T-helper 2 cell treated with Interferon-gamma antibody and Interleukin-4, amounts not matched to agents 5 μg/mL and 100 μg/mL, for 36 hours (primary cell): ENCODE results near the gene CAPZB.

Experiments
- DNase-seq: peaks from one replicate; pipeline ENCODE4 v3.0.0; 2021; ENCODE audit warnings: low spot score
- H3K27ac Mint-ChIP-seq: one replicate; pipeline ENCODE4 v1.8.0; 2021; ENCODE audit warnings: mild to moderate bottlenecking, mixed read lengths
- H3K27me3 Mint-ChIP-seq: one replicate; pipeline ENCODE4 v1.8.0; 2021; ENCODE audit warnings: low read depth, mixed read lengths
- H3K36me3 Mint-ChIP-seq: one replicate; pipeline ENCODE4 v1.8.0; 2021; ENCODE audit warnings: low read depth, mixed read lengths
- H3K4me1 Mint-ChIP-seq: one replicate; pipeline ENCODE4 v1.8.0; 2021; ENCODE audit warnings: low read depth, mixed read lengths
- H3K4me3 Mint-ChIP-seq: one replicate; pipeline ENCODE4 v1.8.0; 2022; ENCODE audit warnings: mild to moderate bottlenecking, moderate library complexity, mixed read lengths
- H3K9me3 Mint-ChIP-seq: one replicate; pipeline ENCODE4 v1.8.0; 2021; ENCODE audit warnings: mixed read lengths

The CAPZB gene

DNA sequence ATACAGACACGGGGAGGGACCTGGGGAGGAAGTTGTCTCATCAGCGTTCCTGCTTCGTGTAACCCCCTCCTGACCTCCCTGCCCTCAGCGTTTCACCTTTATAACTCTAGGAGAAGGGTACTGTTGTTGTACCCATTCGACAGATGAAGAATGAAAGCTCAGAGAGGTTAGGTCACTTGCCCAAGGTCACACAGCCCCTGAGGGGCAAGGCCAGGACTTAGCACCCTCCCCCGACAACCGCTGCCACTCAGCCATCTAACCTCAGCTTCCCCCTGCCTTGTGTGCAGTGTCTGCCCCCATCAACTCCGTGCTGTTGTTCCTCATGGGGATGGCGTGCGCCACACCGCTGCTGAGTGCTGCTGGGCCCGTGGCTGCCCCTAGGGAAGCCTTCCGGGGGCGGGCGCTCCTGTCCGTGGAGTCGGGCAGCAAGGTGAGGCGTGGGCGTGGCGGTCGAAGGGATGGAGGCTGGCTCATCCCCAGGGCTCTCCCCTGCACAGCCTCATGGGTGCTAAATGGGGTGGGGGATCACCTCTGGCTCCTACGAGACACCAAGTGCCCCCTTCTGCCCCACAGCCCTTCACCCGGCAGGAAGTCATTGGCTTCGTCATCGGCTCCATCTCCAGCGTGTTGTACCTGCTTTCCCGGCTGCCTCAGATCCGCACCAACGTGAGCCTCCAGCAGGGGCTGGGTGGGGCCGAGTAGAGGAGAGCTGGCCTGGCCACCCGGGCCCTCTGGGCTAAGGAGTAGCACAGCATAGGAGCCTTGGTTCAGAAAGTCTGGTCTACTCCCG lies 159.2 kb downstream of the CAPZB start:
- Mint-ChIP-seq H3K27ac (no peak overlapping the region), H3K27me3 (no peaks in the 10 kb centered on the region), H3K4me3 (no peak overlapping the region), H3K4me1 (no peaks in the 10 kb centered on the region), H3K36me3 (no peaks in the 10 kb centered on the region), H3K9me3 (no peaks in the 10 kb centered on the region)
- DNase-seq, result no peak

DNA sequence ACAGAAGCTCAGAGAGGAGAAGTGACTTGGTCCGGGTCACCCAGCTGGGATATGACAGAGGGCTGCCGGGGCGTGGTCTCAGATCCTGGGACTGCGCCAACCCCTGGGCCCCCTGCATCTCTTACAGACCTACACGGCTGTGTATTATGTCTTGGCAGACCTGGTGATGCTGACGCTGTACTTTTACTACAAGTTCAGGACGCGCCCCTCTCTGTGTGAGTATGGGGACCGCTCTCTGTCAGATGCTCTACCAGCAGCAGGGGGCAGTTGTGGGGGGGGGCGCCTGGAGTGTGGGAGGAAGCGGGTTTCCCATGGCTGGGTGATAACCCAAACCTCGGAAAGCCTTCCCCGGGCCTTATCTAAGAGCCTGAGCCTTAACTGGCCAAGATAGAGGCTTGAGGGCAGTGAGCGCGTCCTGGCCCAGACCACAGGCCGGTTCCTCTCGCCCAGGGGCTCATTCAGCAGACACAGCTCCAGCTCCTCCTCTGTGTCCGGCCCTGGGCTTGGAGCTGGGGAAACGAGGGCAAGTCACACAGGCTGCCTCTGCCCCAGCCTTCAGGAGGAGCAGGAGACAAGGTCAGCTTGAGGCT lies 159.9 kb downstream of the CAPZB start:
- Mint-ChIP-seq H3K9me3 (no peaks in the 10 kb centered on the region), H3K4me3 (no peak overlapping the region), H3K27me3 (no peaks in the 10 kb centered on the region), H3K4me1 (no peaks in the 10 kb centered on the region), H3K27ac (no peak overlapping the region), H3K36me3 (no peaks in the 10 kb centered on the region)
- DNase-seq, result no peak

- no peak overlapping the region for H3K27ac Mint-ChIP-seq
- H3K4me1 Mint-ChIP-seq, result no peaks in the 10 kb centered on the region
- no peak overlapping the region for H3K4me3 Mint-ChIP-seq
- H3K36me3 Mint-ChIP-seq, result no peaks in the 10 kb centered on the region
- no peaks in the 10 kb centered on the region for H3K27me3 Mint-ChIP-seq
- no peaks in the 10 kb centered on the region for H3K9me3 Mint-ChIP-seq
- no peak for DNase-seq
These were observed 160.7 kb downstream of the CAPZB start for GRCh38 chr1:19324665-19324990.

DNA sequence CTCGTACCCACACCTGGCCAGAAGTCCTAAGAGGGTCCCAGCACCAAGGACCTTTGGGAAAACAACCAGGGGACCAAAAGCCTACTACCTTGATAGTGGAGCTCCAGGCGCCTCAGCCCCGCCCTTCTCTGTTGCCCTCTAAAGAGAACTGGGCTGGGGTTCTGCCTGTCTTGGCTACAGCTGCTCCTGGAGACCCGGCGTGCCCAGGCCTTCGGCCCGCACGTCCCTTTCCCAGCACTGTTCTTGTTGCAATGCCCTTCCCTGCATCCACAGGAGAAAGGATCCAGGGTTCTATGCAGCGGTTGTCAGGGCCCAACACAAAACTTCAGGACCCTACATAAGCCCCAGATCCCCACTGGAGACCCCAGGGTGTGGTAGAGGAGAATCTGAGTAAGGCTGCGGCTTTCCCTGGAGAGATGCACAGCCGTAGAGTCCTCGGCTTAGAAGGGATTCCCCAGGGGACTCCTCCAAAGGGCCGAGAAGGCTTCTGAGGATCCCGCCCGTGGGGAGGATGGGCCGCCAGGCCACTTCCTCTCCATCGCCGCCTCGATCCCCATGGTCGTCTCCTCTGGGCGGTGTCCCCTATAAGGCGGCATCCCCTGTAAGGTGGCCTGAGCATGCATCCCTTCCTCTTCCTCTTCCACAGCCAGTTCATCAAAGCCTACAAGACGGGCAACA lies 161.2 kb downstream of the CAPZB start:
- no peak overlapping the region for H3K4me3 Mint-ChIP-seq
- H3K36me3 Mint-ChIP-seq, result no peaks in the 10 kb centered on the region
- H3K4me1 Mint-ChIP-seq, result no peaks in the 10 kb centered on the region
- no peaks in the 10 kb centered on the region for H3K27me3 Mint-ChIP-seq
- DNase-seq, result no peak
- no peaks in the 10 kb centered on the region for H3K9me3 Mint-ChIP-seq
- H3K27ac Mint-ChIP-seq, result no peak overlapping the region

DNA sequence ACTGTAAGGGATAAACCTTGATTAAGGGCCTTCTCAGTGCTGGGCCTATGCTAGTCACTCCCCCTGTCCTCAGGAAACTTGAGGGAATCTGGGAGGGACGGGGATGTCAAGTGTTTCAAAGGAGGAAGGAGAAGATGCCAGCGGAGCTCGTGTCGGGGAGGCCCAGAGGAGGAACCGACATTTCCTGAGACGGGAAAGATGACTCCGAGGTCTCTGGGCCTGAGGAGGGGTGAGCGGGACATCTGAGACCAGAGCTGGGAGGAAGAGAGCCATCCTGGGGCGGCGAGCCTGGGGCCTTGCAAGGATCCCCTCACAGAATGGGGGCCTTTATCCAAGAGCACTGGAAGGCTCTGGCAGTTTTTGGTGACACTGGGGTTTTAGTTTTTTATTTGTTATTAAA lies 162.9 kb downstream of the CAPZB start:
- Mint-ChIP-seq H3K9me3 (no peaks in the 10 kb centered on the region), H3K27ac (no peak overlapping the region), H3K4me1 (no peaks in the 10 kb centered on the region)

GRCh38 chr1:19321071-19321470 lies 164.3 kb downstream of the CAPZB start:
- Mint-ChIP-seq H3K4me3 (no peak overlapping the region), H3K4me1 (peaks cover under 1% of the 10 kb centered on the region), H3K9me3 (no peaks in the 10 kb centered on the region), H3K27me3 (no peaks in the 10 kb centered on the region), H3K27ac (no peak overlapping the region), H3K36me3 (no peaks in the 10 kb centered on the region)
- no peak for DNase-seq

More for the DNA sequence above, 162.9 kb downstream of the CAPZB start:
- no peak for DNase-seq
- H3K27me3 Mint-ChIP-seq, result no peaks in the 10 kb centered on the region
- no peaks in the 10 kb centered on the region for H3K36me3 Mint-ChIP-seq
- H3K4me3 Mint-ChIP-seq, result no peak overlapping the region

DNA sequence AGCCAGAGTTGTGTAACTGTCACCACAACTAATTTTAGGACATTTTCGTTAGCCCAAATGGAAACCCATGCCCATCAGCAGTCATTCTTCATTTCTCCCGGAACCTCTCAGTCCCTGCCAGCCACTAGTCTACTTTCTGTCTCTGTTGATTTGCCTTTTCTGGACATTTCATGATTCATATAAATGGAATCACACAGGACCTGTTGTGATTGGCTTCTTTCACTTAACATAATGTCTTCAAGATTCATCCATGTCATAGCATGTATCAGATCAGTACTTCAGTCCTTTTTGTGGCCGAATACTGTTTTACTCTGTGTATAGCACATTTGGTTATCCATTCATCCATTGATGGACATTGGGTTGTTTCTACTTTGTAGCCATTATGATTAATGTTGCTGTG lies 166.1 kb downstream of the CAPZB start:
- no peaks in the 10 kb centered on the region for H3K36me3 Mint-ChIP-seq
- no peaks in the 10 kb centered on the region for H3K27me3 Mint-ChIP-seq
- H3K4me1 Mint-ChIP-seq, result peaks cover 8% of the 10 kb centered on the region
- no peak overlapping the region for H3K4me3 Mint-ChIP-seq
- no peak for DNase-seq
- H3K27ac Mint-ChIP-seq, result no peak overlapping the region
- H3K9me3 Mint-ChIP-seq, result no peaks in the 10 kb centered on the region

DNA sequence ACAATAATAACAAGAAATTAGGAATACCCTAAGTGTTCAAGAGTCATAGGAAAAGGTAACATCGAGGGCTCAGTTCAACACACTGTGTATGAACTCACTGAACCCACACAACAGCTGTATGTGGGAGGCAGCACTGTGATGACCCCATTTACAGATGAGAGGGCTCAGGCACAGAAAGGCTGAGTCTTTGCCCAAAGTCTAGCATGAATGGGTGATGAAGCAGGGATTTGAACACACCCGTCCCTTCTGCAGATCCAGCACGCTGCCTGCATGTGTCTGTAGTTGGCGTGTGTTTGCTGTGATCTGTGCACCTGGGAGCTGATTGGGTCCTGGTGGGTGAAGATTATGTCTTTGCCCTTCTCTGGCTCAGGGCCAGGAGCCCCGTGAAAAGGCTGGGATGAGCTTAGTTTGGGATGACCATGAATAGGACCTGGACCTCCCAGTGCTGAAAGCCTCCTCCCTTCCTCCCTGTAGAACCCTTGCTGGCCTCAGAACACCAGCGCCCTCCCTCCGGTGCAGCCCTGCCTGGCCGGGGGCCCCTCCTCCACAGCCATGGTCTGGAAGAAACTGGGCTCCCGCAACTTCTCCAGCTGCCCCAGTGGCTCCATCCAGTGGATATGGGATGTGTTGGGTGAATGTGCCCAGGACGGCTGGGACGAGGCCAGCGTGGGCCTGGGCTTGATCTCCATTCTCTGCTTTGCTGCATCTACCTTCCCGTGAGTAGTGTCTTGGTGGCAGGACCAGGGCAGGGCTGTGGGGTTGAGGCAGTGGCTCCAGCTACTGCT lies 168.0 kb downstream of the CAPZB start:
- Mint-ChIP-seq H3K4me1 (peaks cover 22% of the 10 kb centered on the region), H3K27ac (no peak overlapping the region), H3K27me3 (no peaks in the 10 kb centered on the region), H3K36me3 (no peaks in the 10 kb centered on the region), H3K9me3 (no peaks in the 10 kb centered on the region), H3K4me3 (no peak overlapping the region)
- no peak for DNase-seq

- no peak overlapping the region for H3K27ac Mint-ChIP-seq
- H3K9me3 Mint-ChIP-seq, result no peaks in the 10 kb centered on the region
- peaks cover 28% of the 10 kb centered on the region for H3K4me1 Mint-ChIP-seq
- H3K36me3 Mint-ChIP-seq, result no peaks in the 10 kb centered on the region
- no peak for DNase-seq
- H3K4me3 Mint-ChIP-seq, result no peak overlapping the region
- no peaks in the 10 kb centered on the region for H3K27me3 Mint-ChIP-seq
These were observed 169.8 kb downstream of the CAPZB start for GRCh38 chr1:19315378-19316198.

DNA sequence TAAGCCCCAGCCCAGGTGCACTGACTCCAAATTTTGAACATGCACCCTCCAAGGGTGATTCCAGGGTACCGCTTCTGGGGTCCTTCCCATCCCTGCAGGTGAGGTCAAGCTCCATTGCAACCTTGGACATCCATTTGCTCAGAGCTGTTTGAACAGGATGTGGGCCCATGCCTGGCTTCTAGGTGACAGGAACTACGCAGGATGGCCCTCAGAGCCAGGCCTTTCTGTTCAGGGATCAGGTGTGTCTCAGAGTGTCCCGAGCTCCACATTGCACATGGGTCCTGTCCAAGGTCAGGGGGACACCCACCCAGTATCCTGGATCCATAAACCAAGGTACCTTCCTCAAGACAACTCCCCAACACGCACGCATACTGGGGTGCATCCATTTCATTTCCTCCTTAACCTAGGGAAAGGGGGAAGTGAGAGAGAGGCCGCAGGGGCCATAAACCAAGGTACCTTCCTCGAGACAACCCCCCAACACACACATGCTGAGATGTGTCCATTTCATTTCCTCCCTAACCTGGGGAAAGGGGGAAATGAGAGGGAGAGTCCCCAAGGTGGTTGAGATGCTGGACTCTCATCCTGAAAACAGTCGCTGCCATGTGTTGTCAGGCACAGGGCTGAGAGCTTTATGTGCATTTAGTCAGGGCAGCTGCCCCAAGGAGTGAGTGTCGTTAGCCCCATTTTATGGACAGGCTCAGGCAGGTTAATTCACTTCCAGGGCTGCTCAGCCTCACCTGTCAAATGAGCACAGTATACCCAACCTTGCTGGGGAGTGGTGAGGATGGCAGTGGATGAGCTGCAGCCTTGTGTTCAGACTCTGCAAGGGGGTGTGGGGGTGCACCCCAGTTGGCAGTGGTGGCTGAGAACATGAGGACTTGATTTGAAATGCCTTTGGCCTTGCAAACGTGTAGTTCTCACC lies 171.1 kb downstream of the CAPZB start:
- DNase-seq, result no peak
- peaks cover 28% of the 10 kb centered on the region for H3K4me1 Mint-ChIP-seq
- no peak overlapping the region for H3K27ac Mint-ChIP-seq
- H3K27me3 Mint-ChIP-seq, result no peaks in the 10 kb centered on the region
- no peaks in the 10 kb centered on the region for H3K36me3 Mint-ChIP-seq
- H3K9me3 Mint-ChIP-seq, result no peaks in the 10 kb centered on the region
- H3K4me3 Mint-ChIP-seq, result no peak overlapping the region

GRCh38 chr1:19313636-19313959 lies 171.7 kb downstream of the CAPZB start:
- H3K27me3 Mint-ChIP-seq, result no peaks in the 10 kb centered on the region
- no peaks in the 10 kb centered on the region for H3K9me3 Mint-ChIP-seq
- no peak for DNase-seq
- peak overlapping the region; percentile 85 for H3K4me3 Mint-ChIP-seq
- H3K36me3 Mint-ChIP-seq, result peaks cover 3% of the 10 kb centered on the region
- H3K27ac Mint-ChIP-seq, result no peak overlapping the region
- peaks cover 30% of the 10 kb centered on the region for H3K4me1 Mint-ChIP-seq

GRCh38 chr1:19312782-19313635 lies 172.3 kb downstream of the CAPZB start:
- Mint-ChIP-seq H3K4me1 (peaks cover 30% of the 10 kb centered on the region), H3K4me3 (peak overlapping the region; percentile 85)

More at GRCh38 chr1:19312782-19313635, 172.3 kb downstream of the CAPZB start:
- no peaks in the 10 kb centered on the region for H3K27me3 Mint-ChIP-seq
- H3K9me3 Mint-ChIP-seq, result no peaks in the 10 kb centered on the region
- peaks cover 4% of the 10 kb centered on the region for H3K36me3 Mint-ChIP-seq
- DNase-seq, result no peak
- H3K27ac Mint-ChIP-seq, result peak overlapping the region; percentile 77
